NCI-H1436 treated with DMSO at 0.1 percent for 48 hours (cell line): Measurements from ENCODE around the gene SDHAF1.
A peak's percentile ranks its signal among the peaks of the same experiment; 100 is the strongest.

Source experiments
- DNase-seq: peaks from one replicate; lab custom pipeline; 2025; lab: John Stamatoyannopoulos, UW

SDHAF1 gene

GRCh38 chr19:35986664-35987570 is 8.1 kb upstream of the SDHAF1 start:
- DNase-seq, result no peak

DNA sequence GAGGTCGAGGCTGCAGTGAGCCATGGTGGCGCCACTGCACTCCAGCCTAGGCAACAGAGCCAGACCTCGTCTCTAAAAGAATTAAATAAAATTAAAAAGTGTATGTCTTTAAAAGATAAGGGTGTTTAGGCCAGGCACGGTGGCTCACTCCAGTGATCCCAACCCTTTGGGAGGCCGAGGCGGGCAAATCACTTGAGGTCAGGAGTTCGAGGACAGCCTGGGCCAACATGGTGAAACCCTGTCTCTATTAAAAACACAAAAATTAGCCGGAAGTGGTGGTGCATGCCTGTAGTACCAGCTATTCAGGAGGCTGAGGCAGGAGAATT is 7.5 kb upstream of the SDHAF1 start:
- DNase-seq, result no peak

DNA sequence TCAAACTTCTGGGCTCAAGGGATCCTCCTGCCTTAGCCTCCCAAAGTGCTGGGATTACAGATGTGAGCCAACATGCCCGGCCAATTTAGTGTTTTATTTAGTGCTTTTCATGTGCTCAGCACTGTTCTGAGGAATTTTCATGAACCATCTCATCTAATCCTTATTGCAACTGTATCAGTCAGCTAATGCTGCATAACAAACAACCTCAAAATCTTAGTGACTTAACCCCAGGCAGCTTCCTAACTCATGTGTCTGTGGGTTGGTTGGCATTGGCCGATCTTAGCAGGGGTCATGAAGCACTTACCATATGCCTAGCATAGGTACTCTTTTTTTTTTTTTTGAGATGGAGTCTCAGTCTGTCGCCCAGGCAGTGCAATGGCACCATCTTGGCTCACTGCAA is 6.2 kb upstream of the SDHAF1 start:
- DNase-seq, result no peak

GRCh38 chr19:35990156-35990555 is 4.8 kb upstream of the SDHAF1 start:
- DNase-seq, result no peak

DNA sequence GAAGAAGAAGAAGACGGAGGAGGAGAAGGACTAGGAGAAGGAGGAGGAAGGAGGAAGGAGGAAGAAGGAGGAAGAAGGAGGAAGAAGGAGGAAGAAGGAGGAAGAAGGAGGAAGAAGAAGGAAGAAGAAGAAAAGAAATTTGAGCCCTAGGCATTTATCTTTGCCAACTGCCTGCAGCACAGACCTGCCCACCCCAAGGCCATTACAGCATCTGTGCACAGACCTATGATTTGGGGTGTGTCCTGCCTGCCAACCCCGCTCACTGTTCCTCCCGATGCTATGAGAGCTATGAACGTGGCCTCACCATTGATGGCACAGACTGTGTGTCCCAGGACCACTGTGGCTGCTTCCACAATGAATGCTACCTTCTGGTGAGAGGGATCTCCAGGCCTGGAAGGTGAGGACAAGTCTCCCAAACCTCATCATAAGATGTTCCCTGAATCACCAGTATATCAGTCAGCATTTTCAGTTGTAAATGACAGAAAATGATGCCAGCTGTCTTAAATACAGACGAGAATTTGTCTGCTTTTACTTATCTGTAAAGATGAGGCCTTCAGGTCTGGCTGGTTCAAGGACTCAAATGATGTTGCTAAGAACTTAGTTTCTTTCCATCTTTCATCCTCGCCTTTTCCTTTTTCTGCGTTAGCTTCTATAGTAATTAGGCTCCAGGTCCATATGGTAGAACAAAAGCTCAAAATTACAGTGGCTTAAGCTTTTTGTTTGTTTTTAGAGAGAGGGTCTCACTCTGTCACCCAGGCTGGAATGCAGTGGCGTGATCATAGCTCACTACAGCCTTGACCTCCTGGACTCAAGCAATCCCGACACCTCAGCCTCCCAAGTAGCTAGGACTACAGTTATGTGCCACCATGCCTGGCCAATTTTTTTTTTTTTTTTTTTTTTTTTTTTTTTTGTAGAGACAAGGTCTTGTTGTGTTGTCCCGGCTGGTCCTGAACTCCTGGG is 3.9 kb upstream of the SDHAF1 start:
- no peak for DNase-seq

DNA sequence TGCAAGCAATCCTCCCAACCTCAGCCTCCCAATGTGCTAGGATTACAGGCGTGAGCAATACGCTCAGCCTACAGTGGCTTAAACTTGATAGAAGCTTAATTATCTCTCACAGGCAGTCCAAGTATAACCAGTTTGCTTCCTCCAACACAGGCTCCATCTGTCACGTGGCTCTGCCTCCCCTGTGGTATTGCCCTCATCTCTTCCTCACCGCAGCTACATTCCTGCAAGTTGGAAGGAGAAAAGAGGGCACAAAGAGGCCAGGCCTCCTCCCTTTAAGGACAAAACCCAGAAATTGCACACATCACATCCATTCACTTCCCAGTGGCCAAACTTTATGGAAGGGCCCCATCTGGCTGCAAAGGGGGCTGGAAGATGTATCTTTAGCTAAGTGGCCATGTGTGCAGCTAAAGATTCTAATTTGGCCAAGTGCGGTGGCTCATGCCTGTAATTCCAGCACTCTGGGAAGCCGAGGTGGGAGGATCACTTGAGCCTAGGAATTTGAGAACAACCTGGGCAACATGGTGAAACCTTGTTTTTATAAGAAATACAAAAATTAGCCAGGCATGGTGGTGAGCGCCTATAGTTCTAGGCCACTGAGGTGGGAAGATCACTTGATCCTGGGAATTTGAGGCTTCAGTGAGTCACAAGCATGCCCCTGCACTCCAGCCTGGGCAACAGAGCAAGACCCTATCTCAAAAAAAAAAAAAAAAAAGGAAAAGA is 3.1 kb upstream of the SDHAF1 start:
- DNase-seq, result no peak

DNA sequence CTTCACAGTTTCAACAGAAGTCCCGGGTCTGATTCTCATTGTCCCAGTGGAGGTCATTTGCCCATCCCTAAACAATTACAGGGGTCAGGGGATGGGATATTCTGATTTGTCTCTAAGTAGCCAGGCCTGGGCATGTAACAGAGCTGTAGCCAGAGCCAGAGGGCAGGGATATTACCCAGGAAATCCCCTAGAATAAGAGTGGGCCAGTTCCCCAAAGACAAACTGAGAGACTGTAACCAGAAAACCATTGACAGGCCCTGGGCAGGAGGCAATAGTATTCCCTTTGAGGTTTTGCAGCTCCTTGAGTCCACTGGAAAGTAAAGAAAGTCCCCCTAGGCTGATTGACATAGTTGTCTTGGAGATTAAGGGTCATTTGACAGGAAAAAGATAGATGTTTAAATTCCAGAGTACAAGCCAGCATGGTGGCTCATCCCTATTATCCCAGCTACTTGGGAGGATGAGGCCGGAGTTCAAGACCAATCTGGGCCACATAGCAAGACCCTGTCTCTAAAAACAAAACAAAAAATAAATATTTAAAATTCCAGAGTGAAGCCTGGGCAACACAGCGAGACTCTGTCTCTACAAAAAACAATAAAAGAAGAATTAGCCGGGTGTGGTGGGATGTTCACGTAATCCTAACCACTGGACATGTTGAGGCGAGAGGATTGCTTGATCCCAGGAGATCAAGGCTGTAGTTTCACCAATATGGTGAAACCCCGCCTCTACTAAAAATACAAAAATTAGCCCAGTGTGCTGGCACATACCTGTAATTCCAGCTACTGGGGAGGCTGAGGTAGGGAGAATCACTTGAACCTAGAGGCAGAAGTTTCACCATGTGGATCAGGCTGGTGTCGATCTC is 1.9 kb upstream of the SDHAF1 start:
- DNase-seq, result no peak

- no peak for DNase-seq
Observed at GRCh38 chr19:35993923-35994598, 927 bp upstream of the SDHAF1 start.

DNA sequence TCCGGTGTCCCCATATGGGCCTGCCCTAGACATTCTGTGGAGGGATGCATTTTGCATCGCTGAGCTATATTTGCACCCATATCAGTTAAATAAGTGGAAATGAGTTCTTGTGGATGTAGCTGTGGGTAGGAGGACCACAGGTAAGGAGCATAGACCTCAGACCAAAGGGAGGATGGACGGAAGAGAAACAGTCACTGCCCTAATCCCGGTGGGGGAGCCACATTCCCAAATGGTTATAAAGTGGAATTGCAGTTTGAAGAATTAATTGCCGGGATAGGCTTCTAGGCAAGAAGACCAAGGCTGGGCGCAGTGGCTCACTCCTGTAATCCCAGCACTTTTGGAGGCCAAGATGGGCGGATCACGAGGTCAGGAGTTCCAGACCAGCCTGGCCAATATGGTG is 1.8 kb downstream of the SDHAF1 start:
- no peak for DNase-seq

DNA sequence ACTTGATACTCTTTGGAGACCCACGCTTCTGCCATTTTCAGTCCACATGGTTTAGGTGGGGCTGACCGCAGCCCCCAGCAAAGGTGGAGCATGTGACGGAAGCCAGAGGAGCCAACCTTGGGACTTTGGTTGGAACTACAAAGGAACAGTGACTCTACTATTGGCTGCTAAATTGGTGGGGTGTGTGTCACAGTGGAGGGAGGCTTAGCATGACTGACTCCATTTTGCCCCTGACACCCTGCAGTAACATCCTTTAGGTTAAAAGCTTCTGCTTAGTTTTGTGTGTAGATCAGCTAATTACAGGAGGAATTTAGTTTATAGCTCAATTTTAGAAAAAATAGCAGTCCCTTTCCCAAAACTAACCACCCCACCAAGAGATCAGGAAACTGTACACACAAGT is 6.6 kb downstream of the SDHAF1 start:
- no peak for DNase-seq

DNA sequence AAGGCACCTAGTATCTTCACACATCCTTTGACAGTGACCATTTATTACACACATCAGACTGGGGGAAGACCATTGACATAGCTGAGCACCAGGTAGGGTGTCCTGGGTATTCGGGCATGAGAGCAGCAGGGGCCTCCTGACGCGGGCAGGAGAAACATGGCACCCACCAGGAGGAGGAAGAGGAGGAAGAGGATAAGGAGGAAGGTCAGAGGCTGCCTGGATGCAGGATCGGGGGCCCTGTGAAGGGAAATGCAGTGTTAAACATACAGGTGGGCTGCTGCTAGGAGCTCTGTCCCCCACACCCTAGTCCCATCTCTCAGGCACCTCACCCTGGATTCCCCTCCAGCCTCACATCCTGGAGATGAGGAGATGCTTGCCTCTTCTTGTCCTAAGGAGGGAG is 8.3 kb downstream of the SDHAF1 start:
- DNase-seq, result no peak

- DNase-seq, result no peak
Observed at GRCh38 chr19:36006955-36007354, 12.0 kb downstream of the SDHAF1 start.

GRCh38 chr19:36008336-36008978 is 13.5 kb downstream of the SDHAF1 start, which contains the start of gene SYNE4:
TSS of gene SYNE4 (minus strand) at chr19:36008813. CDS start at chr19:36008681, 132 bp downstream.
- no peak for DNase-seq

- DNase-seq, result no peak
Observed at GRCh38 chr19:36009220-36009619, 14.2 kb downstream of the SDHAF1 start.

DNA sequence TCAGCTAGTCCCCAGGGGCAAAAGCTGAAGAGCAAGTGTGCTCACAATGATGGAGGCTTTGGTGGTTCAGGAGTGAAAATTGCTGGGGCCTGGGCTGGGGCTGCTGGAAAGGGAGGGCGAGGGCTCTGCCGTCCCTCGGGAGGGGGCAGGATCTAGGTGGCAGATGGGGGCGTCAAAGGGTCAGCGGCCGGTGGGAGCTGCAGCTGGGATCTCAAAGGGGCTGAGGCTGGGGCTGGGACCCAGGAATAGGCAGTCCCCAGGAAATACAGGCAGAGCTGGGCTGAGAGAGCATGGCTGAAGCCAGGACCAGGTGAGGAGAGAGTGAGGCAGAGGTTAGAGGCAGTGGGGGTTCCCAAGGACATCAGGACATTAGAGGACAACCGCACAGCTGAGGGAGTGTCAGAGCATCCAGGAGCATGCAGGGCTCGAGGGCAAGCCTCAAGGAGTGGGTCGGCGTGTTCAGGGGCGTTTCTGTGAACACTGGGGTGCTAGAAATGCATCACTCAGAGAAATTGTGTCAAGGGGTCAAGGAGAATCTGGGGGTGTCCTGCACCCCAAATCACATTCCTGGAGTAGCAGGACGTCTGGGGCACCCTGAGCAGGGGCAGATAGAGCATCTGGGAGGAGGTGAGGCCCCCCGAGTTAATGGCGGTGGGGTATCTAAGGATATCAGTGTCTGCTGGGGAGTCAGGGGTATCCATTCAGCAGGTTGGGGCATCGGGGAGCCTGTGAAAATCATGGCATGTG is 14.8 kb downstream of the SDHAF1 start:
- DNase-seq, result no peak

DNA sequence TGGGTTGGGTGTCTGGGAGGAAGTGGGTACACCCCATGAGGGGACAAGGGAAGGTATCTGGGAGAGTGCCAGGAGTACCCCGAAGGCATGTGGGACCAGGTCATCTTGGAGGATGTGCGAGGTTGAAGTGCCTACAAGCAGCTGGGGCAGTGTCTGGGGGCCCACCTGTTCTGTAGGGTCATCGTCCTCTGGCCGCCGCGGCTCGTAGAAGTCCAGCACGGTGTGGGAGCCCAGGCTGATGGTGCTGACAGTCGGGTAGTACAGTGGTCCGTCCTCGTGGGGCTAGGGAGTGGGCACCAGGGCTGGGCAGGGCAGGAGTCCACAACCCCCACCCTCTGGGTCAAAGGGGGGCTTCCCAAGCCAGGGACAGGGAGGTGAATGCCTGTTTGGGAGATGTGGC is 15.4 kb downstream of the SDHAF1 start:
- DNase-seq, result no peak

DNA sequence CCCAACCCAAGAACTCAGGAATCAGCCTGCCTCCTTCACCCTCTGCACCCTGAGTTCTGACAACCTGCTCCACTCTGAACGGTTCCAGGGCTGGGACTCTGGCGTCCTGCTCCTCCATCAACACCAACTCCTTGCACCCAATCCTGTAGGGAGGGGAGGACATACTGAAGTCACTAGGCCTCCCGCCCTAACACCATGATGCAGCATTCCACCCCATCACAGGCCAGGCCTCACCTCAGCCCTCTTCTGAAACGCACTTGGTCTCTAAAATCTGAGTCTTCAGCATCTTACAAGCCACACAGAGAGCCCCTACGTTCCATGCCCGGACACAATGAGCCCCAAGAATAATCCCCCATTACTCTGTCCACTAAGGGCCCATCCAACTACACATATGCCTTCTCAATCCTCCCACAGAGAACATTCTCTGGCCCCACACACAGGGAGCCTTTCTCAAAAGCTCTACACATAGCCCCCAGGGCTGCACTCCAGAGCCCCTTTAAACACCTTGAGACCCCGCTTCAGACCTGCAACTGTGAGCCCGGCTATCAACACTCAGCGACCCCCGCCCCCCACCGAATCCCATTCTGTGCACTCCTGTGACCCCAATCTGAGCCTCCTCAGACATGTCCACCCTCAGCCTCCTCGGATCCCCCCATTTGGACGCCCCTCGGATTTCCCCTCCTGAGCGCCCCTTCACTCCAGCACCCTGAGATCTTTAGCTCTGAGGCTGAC is 18.5 kb downstream of the SDHAF1 start:
- no peak for DNase-seq

DNA sequence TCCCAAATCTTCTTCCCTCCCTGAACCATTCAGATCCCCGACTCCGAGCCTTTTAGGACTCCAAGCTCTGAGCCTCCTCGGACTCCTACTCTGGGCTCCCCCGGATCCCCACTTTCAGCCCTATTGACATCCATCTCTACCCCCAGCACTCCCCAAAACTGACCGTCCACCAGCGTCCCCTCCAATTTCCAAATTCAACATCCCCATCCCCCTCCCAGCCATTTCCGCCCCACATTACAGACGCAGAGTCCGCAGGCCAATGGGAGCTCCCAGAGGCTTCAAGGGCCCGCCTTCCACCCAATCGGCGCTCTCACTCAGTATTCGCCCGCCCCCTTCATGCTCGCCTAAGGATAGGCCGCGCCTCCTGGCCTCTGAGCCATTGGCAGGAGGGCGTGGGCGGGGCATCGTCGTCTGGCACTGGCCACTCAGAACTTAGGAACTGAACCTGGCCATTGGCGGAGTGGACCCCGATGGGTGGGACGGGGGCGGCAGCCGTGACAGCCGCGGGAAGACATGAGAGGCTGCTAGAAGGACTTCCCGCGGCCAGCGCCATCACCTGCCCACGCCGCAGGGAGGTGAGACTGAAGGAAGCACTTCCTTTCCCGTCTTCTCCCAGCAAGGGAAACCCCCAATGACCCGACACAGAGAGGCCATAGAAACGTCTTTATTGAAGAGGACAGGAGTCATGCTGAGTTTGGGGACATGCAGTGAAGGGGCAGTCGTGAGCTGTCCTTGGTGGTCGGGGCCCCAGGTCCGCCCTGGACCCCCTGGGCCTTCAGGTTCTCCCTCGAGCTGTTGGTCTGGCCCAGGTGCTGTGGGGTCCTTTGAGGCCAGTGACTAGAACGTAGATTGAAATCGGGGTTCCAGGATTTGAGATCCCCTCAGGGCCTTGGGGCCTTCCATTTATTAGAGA is 19.3 kb downstream of the SDHAF1 start, which contains the start of gene ALKBH6:
Gene ALKBH6, minus strand, starts transcription at position 202 of the 913 bp plus-strand sequence. CDS start 816 bp downstream, outside the sequence.
- peak; percentile 94 for DNase-seq
